GM03348 (cell line): Measurements from ENCODE around the gene LLGL2.
A peak's percentile ranks its signal among the peaks of the same experiment; 100 is the strongest.
"Not testable (repeated sequence)": the region's sequence is repeated elsewhere in the genome, so short reads cannot be mapped to it uniquely, and the experiment has no call there.

Experiments
- DNase-seq: peaks from one replicate; pipeline ENCODE4 v3.0.0; 2012; ENCODE audit warnings: low spot score

LLGL2 gene

GRCh38 chr17:75524970-75525805 is at the start of gene LLGL2:
TSS of gene LLGL2 (plus strand) at chr17:75525697. CDS start at chr17:75543427, 17,730 bp downstream.
- peak; percentile 74 for DNase-seq

GRCh38 chr17:75475851-75476250 is 49.6 kb upstream of the LLGL2 start:
- DNase-seq = no peak

GRCh38 chr17:75476271-75476671 is 49.2 kb upstream of the LLGL2 start:
- no peak for DNase-seq

GRCh38 chr17:75476752-75477489 is 48.6 kb upstream of the LLGL2 start:
- DNase-seq = no peak

- not testable (repeated sequence) for DNase-seq
These were observed 48.0 kb upstream of the LLGL2 start for GRCh38 chr17:75477490-75477862.

- DNase-seq = no peak
These were observed 47.0 kb upstream of the LLGL2 start for GRCh38 chr17:75478508-75478907.

GRCh38 chr17:75480281-75480680 is 45.2 kb upstream of the LLGL2 start:
- DNase-seq = no peak

GRCh38 chr17:75481194-75482068 is 44.1 kb upstream of the LLGL2 start:
- DNase-seq = no peak

- no peak for DNase-seq
These were observed 43.2 kb upstream of the LLGL2 start for GRCh38 chr17:75482098-75482942.

GRCh38 chr17:75485688-75486087 is 39.8 kb upstream of the LLGL2 start:
- no peak for DNase-seq

- DNase-seq = no peak
These were observed 39.3 kb upstream of the LLGL2 start for GRCh38 chr17:75486151-75486550.

- DNase-seq = no peak
These were observed 38.5 kb upstream of the LLGL2 start for GRCh38 chr17:75486951-75487350.

- DNase-seq = no peak
These were observed 38.0 kb upstream of the LLGL2 start for GRCh38 chr17:75487351-75488070.

- no peak for DNase-seq
These were observed 36.6 kb upstream of the LLGL2 start for GRCh38 chr17:75488693-75489510.

- DNase-seq = no peak
These were observed 36.0 kb upstream of the LLGL2 start for GRCh38 chr17:75489511-75489955.

GRCh38 chr17:75490173-75490743 is 35.2 kb upstream of the LLGL2 start:
- DNase-seq = no peak

- no peak for DNase-seq
These were observed 34.4 kb upstream of the LLGL2 start for GRCh38 chr17:75490953-75491649.

- no peak for DNase-seq
These were observed 33.8 kb upstream of the LLGL2 start for GRCh38 chr17:75491680-75492079.
